Muscle of leg (tissue), 9 donors: Measurements from ENCODE around the gene SLC24A4. TPM values are rescaled to one million over a fixed set of nuclear protein-coding genes. Genes with fewer than 3 reads are reported as not detected.

Experiments
- polyA plus RNA-seq, 8 donors: library from polyadenylated mRNA; unstranded; fragments of 120-200 nt; gene quantifications; one replicate each; pipeline versions ENCODE4 v1.2.1 to v1.2.3, GENCODE V29; 2013; ENCODE audit warnings: inconsistent platforms in 1 of 8, low replicate concordance in 1 of 8; ENCODE audit not compliant: insufficient read length in 8 of 8, insufficient read depth in 1 of 8
- total RNA-seq: library from RNA; stranded (reverse); fragments of 120-200 nt; gene quantifications from one replicate; pipeline ENCODE4 v1.2.4, GENCODE V29; 2013

SLC24A4 gene
- total and polyA plus RNA-seq, 9 donors: 1.8 to 6.6 (median 2.9) TPM

Other genes starting within 250 kb of the SLC24A4 start
- 19.6 TPM for gene ATXN3, start 216.6 kb upstream of the SLC24A4 start, total RNA-seq
- 10 to 100 TPM; 12.3 to 20.6 (median 14.6) TPM for gene ATXN3, start 216.6 kb upstream of the SLC24A4 start, polyA plus RNA-seq
- 277 TPM for gene NDUFB1, start 201.5 kb upstream of the SLC24A4 start, total RNA-seq
- 100 to 1,000 TPM; 104 to 155 (median 116) TPM for gene NDUFB1, start 201.5 kb upstream of the SLC24A4 start, polyA plus RNA-seq
- 29.6 TPM for gene CPSF2, start 201.2 kb upstream of the SLC24A4 start, total RNA-seq
- gene CPSF2, start 201.2 kb upstream of the SLC24A4 start, polyA plus RNA-seq: 10 to 100 TPM; 26.0 to 44.4 (median 37.1) TPM
- 4.3 TPM for gene RIN3, start 190.6 kb downstream of the SLC24A4 start, total RNA-seq
- gene RIN3, start 190.6 kb downstream of the SLC24A4 start, polyA plus RNA-seq: 10 to 100 TPM; 11.1 to 18.2 (median 14.1) TPM